ENCODE data around the gene FAM171A1. TPM values are rescaled to one million over a fixed set of nuclear protein-coding genes. Genes with fewer than 3 reads are reported as not detected.
A peak's percentile ranks its signal among the peaks of the same experiment; 100 is the strongest.
"Not testable (repeated sequence)": the region's sequence is repeated elsewhere in the genome, so short reads cannot be mapped to it uniquely, and the experiment has no call there.

The FAM171A1 gene
- total RNA-seq, 4 donors from 2014 or later = 7.4 to 40.4 (median 21.6) TPM

- Histone ChIP-seq H3K36me3 (no peaks in the 10 kb centered on the region), H3K27me3 (no peaks in the 10 kb centered on the region), H3K27ac (no peak overlapping the region), H3K4me3 (no peak overlapping the region), H3K9me3 (no peaks in the 10 kb centered on the region), H3K4me1 (no peaks in the 10 kb centered on the region)
- DNase-seq = no peak
- no peak for TF ChIP-seq POLR2A (IDR thresholded peaks at IDR 0.05)
- no peak for TF ChIP-seq CTCF (IDR thresholded peaks at IDR 0.05)
- intact Hi-C loops (cut with DNase I; ENCODE audit: low total_unique reads) = no loop called here
Measured at GRCh38 chr10:15393139-15393825, 22.2 kb upstream of the FAM171A1 start.

- intact Hi-C loops (cut with DNase I; ENCODE audit: low total_unique reads) = no loop called here
- no peak for TF ChIP-seq CTCF (IDR thresholded peaks at IDR 0.05)
- TF ChIP-seq POLR2A (IDR thresholded peaks at IDR 0.05) = no peak
- DNase-seq = no peak
- H3K27ac ChIP-seq = no peak overlapping the region
- no peaks in the 10 kb centered on the region for H3K9me3 ChIP-seq
- H3K36me3 ChIP-seq = no peaks in the 10 kb centered on the region
- no peak overlapping the region for H3K4me3 ChIP-seq
- no peaks in the 10 kb centered on the region for H3K4me1 ChIP-seq
- H3K27me3 ChIP-seq = no peaks in the 10 kb centered on the region
Measured at GRCh38 chr10:15391491-15391890, 20.4 kb upstream of the FAM171A1 start.

GRCh38 chr10:15388172-15388571 lies 17.1 kb upstream of the FAM171A1 start:
- intact Hi-C loops (cut with DNase I; ENCODE audit: low total_unique reads); H3K9me3 ChIP-seq; H3K4me1 ChIP-seq; H3K4me3 ChIP-seq; DNase-seq; H3K27ac ChIP-seq; H3K36me3 ChIP-seq; H3K27me3 ChIP-seq: not testable (repeated sequence)

GRCh38 chr10:15387021-15387420 lies 15.9 kb upstream of the FAM171A1 start:
- peak overlapping the region in 1 of 2 donors; percentile 41 for H3K27ac ChIP-seq
- no peak for DNase-seq

GRCh38 chr10:15385552-15386455 lies 14.7 kb upstream of the FAM171A1 start:
- DNase-seq = no peak
- intact Hi-C loops (cut with DNase I; ENCODE audit: low total_unique reads) = no loop called here
- no peaks in the 10 kb centered on the region for H3K9me3 ChIP-seq
- TF ChIP-seq POLR2A (IDR thresholded peaks at IDR 0.05) (no peak), CTCF (IDR thresholded peaks at IDR 0.05) (no peak)
- no peaks in the 10 kb centered on the region for H3K36me3 ChIP-seq
- no peak overlapping the region for H3K4me3 ChIP-seq
- H3K4me1 ChIP-seq = no peaks in the 10 kb centered on the region
- H3K27ac ChIP-seq = peak overlapping the region; percentile 20 to 41
- no peaks in the 10 kb centered on the region for H3K27me3 ChIP-seq

More at GRCh38 chr10:15387021-15387420, 15.9 kb upstream of the FAM171A1 start:
- no peak overlapping the region for H3K4me3 ChIP-seq
- no peaks in the 10 kb centered on the region for H3K9me3 ChIP-seq
- H3K27me3 ChIP-seq = no peaks in the 10 kb centered on the region
- no peak for TF ChIP-seq CTCF (IDR thresholded peaks at IDR 0.05)
- TF ChIP-seq POLR2A (IDR thresholded peaks at IDR 0.05) = no peak
- H3K36me3 ChIP-seq = no peaks in the 10 kb centered on the region
- intact Hi-C loops (cut with DNase I; ENCODE audit: low total_unique reads) = no loop called here
- no peaks in the 10 kb centered on the region for H3K4me1 ChIP-seq

All from uterus (tissue), 4 donors.